HG03103 (cell line): ENCODE results near the gene UST.
"Not testable (repeated sequence)": the region's sequence is repeated elsewhere in the genome, so short reads cannot be mapped to it uniquely, and the experiment has no call there.

Experiments
- ATAC-seq: cut with Tn5 transposase; IDR thresholded peaks from one replicate; pipeline ENCODE4 v1.9.1; 2021; ENCODE audit warnings: low read depth; ENCODE audit not compliant: unreplicated experiment

The UST gene

GRCh38 chr6:148727104-148727503, 19.7 kb upstream of the UST start:
- no peak for ATAC-seq

GRCh38 chr6:148735989-148736388, 10.8 kb upstream of the UST start:
- no peak for ATAC-seq

DNA sequence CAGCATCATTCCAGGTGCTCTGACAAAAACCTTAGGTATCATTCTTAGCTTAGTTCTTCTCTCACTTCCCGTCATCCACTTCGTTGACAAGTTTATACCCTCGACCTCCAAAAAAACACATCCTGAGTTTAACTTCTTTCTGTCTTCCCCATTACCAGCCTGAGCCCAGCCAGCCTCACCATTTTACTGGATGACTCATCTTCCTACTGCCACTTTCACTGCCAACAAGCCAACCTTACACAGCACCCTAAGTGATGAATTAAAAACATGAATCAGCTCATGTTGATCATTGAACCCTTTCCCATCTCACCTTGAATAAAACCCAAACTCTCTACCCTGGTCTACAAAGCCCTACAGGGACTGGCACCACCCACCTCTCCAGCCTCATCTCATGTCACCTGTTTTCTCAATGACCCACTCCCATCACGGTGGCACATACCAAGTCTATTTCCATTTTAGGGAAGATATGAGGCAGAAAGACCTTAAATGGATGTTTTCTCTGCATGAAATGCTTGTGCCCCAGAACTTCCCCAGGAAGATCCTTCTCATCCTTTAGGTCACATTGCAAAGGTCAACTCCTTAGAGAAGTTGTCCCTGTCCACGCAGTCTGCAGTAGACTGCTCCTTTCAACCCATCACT, 9.9 kb upstream of the UST start:
- ATAC-seq, result no peak

DNA sequence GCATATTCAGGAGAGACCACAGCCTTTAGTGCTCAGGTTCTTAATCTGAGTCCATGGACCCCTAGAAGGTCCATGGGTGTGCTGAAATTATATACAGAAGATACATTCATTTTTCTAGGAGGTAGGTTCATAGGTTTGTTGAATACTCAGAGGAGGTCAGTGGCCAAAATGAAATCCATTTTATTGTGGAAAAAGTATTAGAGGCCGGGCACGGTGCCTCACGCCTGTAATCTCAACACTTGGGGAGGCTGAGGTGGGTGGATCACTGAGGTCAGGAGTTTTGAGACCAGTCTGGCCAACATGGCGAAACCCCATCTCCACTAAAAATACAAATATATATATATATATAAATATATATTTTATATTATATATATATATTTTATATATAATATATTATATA, 9.0 kb upstream of the UST start:
- ATAC-seq, result no peak

DNA sequence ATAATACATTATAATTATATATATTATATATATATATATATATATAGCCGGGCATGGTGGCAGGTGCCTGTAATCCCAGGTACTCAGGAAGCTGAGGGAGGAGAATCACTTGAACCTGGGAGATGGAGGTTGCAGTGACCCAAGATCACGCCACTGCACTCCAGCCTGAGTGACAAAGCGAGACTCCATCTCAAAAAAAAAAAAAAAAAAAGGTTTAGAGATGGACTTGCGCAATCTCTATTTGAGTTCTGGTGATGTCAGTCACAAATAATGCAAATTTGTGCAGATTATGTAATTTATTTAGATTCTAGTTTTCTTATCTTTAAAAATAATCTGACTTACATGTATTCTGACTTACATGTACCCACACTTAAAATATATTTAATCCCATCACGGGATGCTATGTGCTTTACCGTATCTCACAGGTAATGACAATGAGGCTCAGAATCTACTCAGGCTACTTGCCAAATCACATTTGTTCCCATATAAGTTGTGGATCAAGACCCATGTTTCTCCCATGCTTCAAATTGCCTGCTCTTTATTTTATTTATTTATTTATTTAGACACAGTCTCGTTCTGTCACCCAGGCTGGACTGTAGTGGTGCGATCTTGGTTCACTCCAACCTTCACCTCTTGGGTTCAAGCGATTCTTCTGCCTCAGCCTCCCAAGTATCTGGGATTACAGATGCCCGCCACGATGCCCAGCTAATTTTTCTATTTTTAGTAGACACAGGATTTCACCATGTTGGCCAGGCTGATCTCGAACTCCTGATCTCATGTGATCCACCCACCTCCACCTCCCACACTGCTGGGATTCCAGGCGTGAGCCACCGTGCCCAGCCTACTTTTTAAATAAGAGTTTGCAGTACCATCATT, 7.6 kb upstream of the UST start:
- ATAC-seq, result no peak

GRCh38 chr6:148739822-148740128, 7.1 kb upstream of the UST start:
- ATAC-seq, result no peak

DNA sequence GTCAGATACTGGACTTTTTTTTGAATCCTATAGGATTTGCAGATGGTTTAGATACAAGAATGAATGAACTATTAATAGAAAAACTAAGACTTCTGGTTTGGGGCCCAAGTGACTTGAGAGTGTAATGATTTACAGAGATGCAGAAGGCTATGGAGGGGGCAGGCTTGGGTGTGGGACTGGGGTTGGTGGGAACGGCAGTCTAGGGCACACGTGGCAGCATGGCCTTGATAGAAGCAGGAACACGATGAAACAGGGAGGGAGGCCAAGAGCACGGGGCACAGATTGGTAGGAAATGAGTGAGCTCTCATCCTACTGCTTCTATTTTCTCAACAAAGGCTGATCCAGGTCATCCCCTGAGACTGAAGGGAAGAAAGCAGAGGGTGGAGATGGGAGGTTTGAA, 3.4 kb upstream of the UST start:
- no peak for ATAC-seq

- ATAC-seq, result no peak
These were observed 904 bp upstream of the UST start for GRCh38 chr6:148745926-148746325.

DNA sequence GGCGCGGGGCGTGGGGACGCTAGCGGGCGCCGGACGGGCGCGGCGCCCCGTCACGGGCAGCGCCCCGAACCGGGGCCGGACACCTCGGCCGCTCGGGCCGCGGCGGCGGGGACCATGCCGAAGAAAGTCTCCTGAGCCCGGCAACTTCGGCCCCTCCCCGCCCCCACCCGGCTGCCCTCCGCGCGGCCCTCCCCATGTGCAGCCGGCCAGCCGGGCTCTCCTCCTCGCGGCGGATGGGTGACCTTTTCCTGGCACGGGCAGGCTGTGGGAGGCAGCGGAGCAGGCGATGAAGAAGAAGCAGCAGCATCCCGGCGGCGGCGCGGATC, 278 bp downstream of the UST start:
- ATAC-seq, result no peak

DNA sequence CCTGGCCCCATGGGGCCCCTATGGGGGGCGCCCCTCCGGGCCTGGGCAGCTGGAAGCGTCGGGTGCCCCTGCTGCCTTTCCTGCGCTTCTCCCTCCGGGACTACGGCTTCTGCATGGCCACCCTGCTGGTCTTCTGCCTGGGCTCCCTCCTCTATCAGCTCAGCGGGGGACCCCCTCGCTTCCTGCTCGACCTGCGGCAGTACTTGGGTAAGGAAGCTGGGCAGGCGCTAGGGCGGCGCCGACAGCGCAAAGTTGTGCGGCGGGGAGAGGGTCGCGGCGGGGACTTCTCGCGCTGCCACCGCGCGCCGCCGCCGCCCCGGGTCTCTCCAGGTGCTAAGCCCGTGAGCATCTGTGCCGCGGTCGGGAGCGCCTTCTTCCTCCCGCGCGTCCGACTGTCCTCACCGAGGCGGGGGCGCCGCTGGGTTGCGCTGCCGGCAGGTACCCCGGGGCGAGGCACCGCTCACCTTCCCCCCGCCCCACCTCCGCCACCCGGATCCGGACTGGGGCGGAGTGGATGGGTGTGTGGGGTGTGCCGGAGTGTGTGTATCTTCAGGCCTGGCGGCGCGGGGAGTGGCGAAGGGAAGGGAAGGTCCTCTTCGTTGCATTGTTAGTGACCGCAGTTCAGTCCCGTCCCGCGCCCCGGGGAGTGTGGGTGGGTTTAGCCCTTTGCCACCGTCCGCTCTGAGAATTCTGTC, 788 bp downstream of the UST start:
- ATAC-seq, result peak; percentile 23

DNA sequence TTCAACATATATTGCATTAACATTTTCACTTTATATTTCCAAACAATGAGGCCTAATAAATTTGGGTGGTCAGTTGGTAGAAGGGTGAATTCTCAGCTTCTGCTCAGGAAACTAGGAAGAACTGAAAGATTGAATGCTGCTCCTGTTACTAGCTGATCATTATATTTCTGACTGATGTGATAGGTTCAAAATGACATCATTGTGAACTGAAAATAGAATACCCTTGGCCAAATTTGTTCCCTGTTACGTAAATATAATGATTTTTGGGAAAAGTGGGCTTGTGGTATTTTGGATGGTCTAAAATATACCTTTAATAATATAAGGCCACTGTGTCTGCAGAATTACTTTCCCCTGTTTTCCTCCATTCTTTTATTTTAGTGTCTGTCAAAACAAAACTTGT, 2.8 kb downstream of the UST start:
- ATAC-seq, result no peak

DNA sequence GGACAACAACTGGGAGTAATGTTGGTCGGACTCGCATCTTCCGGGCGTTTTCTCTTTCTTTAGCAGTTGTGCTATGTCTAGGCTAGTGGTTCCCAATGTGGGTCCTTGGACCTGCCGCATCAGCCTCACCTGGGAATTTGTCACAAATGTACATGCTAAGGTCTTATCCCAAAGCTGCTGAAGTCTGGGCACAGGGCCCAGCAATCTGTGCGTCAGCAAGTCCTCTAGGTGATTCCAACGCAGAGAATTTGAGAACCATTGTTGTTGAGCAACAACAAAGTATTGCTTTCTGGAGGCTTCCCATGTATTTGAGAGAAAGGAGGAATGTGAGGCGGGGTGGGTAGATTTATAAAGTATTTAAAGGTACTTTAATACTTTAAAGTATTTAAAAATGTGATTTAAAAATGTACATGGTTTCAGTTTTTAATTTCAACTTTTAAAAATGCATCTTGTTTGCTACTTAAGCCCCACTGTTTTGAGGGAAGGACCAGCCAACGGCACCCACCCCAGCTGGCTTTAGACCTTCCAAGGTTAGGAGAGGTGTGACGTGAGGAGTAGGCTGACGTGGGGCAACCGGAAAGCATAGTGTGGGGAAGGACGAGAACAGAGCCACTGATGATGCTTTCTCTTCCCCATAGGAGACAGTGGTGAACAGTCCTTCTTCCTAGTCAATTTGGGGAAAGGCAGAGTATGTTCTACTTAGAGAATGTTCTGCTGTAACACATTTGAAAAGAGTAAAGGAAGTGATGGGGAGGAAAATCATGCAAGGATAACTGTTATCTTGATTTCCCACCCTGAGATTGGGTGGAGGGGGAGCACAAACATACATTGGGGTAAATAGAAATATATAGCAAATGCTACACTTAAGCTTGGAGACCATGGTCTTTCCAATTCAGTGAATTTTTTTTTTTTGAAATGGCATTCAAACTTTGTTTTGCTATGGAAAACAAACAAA, 4.3 kb downstream of the UST start:
- no peak for ATAC-seq

DNA sequence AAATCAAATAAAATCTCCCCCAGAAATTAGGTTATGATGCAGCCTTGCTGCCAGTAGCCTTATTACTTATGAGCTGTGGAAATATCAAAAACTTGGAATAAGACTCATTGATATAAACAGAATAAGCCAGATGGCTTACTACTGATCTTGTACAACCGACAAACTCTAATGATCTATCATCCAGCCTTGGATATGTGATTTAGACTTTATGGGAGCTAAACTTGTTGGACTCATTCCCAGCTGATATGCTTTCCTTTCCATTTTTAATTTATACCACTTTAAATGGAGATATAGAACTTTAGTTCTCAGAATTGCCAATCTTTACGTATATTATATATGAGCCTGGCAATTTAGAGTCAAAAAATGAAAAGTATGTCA, 5.0 kb downstream of the UST start:
- ATAC-seq, result no peak

DNA sequence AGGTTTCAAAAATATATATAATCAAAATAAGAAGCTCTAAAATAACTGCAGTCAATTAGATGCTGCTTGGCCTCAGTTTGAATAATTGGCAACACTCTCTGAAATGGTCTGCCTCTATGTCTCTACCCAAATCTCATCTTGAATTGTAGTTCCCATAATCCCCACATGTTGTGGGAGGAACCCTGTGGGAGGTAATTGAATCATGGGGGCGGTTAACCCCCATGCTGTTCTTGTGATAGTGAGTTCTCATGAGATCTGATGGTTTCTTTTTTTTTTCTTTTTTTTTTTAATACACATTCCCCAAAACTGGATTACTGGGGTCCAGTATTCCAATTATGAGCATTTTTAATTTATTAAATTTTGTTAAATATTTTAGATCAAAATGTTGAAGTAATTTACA, 8.5 kb downstream of the UST start:
- not testable (repeated sequence) for ATAC-seq

DNA sequence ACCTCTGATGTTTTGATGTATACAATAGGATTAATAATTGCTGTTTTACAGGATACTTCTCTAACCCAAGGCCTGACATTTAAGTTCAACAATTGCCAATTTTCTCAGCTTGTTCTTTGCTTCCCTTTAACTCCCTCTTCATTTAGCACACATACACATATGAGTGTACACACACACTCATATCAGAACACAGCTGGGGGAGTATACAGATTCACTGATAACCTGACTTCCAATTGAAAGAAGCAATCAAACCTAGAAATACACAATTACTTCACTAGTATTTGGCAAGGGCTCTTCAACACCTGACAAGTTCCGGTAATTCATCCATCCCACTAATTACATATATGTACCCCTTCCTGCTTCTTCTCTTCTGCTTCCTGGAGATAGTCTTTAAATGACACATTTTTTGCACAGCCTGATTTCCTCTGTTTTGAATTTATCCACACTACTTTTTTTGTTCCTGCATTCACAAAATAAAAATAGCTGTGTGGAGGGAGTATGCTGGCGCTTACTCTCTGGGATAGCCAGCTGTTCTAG, 11.2 kb downstream of the UST start:
- ATAC-seq, result no peak

- peak; percentile 66 for ATAC-seq
These were observed 11.7 kb downstream of the UST start for GRCh38 chr6:148758492-148758891.

DNA sequence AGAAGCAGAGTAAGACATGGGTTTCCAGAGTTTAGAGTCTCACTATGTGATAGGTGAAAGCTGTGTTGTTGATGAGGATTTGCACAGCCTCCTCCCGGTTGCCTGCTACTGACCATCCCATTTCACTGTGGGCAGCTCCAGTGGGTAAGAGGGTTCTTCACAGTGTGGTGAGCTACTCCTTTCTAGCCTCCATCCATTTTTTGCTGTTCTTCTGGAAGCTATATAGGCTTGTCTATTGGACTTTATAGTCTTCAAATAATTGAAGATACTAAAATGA, 13.4 kb downstream of the UST start:
- ATAC-seq, result no peak

GRCh38 chr6:148760568-148761526, 14.0 kb downstream of the UST start:
- ATAC-seq, result peak; percentile 28

GRCh38 chr6:148761527-148762011, 14.7 kb downstream of the UST start:
- peak; percentile 1 for ATAC-seq

- ATAC-seq, result no peak
These were observed 15.4 kb downstream of the UST start for GRCh38 chr6:148762231-148762630.
